D721Med (cell line): Measurements from ENCODE around the gene TLR4.

Experiments used
- DNase-seq: peaks from one replicate; pipeline ENCODE4 v3.0.0; 2011; ENCODE audit warnings: low spot score; ENCODE audit not compliant: insufficient read length
- FAIRE-seq: peaks from 2 replicates; lab custom pipeline; 2011; peaks lifted over from hg19 to GRCh38; lab: Jason Lieb, UNC
- CTCF ChIP-seq: IDR thresholded peaks from 2 replicates; pipeline ENCODE4 v1.5.1; 2012; ENCODE audit warnings: mild to moderate bottlenecking, control low read depth; ENCODE audit not compliant: insufficient read depth; ENCODE audit errors: missing control alignments

TLR4 gene

GRCh38 chr9:117696154-117696553 is 8.0 kb upstream of the TLR4 start:
- TF ChIP-seq CTCF = no peak
- no peak for FAIRE-seq
- no peak for DNase-seq

- TF ChIP-seq CTCF = no peak
- DNase-seq (no peak), FAIRE-seq (no peak)
These were observed 7.2 kb upstream of the TLR4 start for GRCh38 chr9:117697046-117697445.

GRCh38 chr9:117703537-117703936 is 666 bp upstream of the TLR4 start:
- no peak for TF ChIP-seq CTCF
- no peak for FAIRE-seq

GRCh38 chr9:117704597-117704996 is 394 bp downstream of the TLR4 start:
- no peak for TF ChIP-seq CTCF
- FAIRE-seq = no peak
- no peak for DNase-seq

More at GRCh38 chr9:117703537-117703936, 666 bp upstream of the TLR4 start:
- no peak for DNase-seq

DNA sequence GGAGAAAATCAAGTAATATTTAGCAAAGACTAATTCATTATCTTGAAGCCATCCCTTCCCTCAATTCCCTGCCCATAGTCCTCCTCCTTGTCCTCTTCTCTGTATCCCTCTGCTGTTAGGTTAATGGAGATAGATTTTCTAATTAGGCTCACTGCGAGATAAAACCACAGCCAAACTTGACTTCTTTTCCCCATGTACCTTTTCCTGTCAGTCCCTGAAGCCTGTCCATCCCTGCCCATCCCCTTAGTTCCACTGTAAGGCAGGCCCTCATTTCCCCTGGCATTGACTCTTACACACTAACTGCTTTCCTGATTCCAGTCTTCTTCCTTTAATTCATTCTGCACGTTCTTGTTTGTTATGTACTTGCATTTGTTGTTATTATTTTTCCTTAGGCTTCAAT is 1.2 kb downstream of the TLR4 start:
- no peak for DNase-seq

GRCh38 chr9:117706421-117707116 is 2.4 kb downstream of the TLR4 start:
- FAIRE-seq (no peak), DNase-seq (no peak)
- no peak for TF ChIP-seq CTCF

More for the DNA sequence above, 1.2 kb downstream of the TLR4 start:
- no peak for TF ChIP-seq CTCF
- no peak for FAIRE-seq

- no peak for DNase-seq
- TF ChIP-seq CTCF = no peak
- FAIRE-seq = no peak
These were observed 3.4 kb downstream of the TLR4 start for GRCh38 chr9:117707561-117707960.
